Measurements from ENCODE around the gene NRP2.

NRP2 gene

DNA sequence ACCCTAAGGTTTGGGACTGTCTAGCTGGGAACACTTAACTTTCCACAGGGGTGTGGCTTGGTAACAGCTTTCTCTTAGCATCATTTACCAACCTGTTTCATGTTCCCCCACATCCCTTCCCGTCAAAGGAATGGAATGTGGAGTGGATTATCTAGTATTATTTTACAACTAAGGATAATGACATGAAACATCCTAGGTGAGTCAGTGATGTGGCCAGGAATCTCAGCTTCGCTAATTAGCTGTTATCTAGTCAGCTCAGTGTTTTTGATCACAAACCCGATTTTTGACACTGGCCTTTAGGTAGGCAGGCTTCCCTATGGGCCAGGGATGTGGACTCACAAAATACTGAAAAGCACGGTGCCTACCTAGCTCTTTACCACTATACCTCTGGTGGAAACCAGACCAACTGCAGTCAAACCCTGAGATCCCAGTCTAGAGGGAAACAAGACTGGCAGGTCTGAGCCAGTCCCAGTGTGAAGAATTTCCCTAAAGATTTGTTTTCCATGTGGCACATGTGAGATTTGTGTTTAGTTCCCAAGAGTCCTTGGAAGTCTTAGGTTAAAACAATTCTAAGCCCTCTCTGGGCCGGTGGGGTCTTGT is 2.8 kb upstream of the NRP2 start:
- in situ Hi-C loops (cut with MboI; ENCODE audit: low pct_unique_long_range_greater_than_20kb, low sequenced_read_pairs, unreplicated experiment), result no loop called here
- DNase-seq (ENCODE audit: low spot score), result no peak
- TF ChIP-seq CTCF (IDR thresholded peaks at IDR 0.05; ENCODE audit: extremely low read depth, insufficient read depth, missing control alignments), result peak; percentile 11

- in situ Hi-C loops (cut with MboI; ENCODE audit: low pct_unique_long_range_greater_than_20kb, low sequenced_read_pairs, unreplicated experiment), result no loop called here
- peak; percentile 62 for DNase-seq (ENCODE audit: low spot score)
- peak; percentile 72 for TF ChIP-seq CTCF (IDR thresholded peaks at IDR 0.05; ENCODE audit: extremely low read depth, insufficient read depth, missing control alignments)
Observed at GRCh38 chr2:205680067-205680466, 2.2 kb upstream of the NRP2 start.

DNA sequence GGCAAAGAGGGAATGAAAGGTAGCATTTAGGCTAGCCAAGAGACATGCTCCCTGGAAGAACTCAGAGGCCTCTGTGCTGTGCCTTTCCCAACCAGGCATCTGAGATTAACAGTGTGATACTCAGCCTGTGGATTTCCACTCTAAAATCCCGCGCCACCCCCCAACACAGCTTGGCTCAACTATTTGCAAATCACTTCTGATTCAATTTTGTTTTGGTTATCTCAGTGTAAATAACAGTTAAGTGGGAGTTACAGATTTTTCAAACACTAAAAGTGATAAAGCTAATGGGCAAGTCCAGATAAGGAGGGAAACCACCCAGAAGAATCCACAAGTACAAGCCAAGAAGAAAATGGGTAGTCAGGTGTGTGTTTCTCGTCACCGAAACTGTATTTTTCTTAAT is 1.4 kb upstream of the NRP2 start:
- no peak for DNase-seq (ENCODE audit: low spot score)
- TF ChIP-seq CTCF (IDR thresholded peaks at IDR 0.05; ENCODE audit: extremely low read depth, insufficient read depth, missing control alignments), result no peak
- in situ Hi-C loops (cut with MboI; ENCODE audit: low pct_unique_long_range_greater_than_20kb, low sequenced_read_pairs, unreplicated experiment), result no loop called here

GRCh38 chr2:205681401-205682238 is 681 bp upstream of the NRP2 start:
- in situ Hi-C loops (cut with MboI; ENCODE audit: low pct_unique_long_range_greater_than_20kb, low sequenced_read_pairs, unreplicated experiment), result no loop called here
- DNase-seq (ENCODE audit: low spot score), result peak; percentile 54
- TF ChIP-seq CTCF (IDR thresholded peaks at IDR 0.05; ENCODE audit: extremely low read depth, insufficient read depth, missing control alignments), result no peak

DNA sequence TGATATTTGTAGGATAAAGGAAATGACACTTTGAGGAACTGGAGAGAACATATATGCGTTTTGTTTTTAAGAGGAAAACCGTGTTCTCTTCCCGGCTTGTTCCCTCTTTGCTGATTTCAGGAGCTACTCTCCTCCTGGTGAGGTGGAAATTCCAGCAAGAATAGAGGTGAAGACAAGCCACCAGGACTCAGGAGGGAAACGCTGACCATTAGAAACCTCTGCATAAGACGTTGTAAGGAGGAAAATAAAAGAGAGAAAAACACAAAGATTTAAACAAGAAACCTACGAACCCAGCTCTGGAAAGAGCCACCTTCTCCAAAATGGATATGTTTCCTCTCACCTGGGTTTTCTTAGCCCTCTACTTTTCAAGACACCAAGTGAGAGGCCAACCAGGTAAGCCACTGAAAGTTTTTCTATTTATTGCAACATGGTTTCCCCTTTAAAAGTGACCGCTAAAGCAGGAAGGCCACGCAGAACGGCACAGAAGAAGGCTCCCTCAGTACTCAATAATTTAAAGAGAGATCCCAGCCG is 735 bp downstream of the NRP2 start:
- TF ChIP-seq CTCF (IDR thresholded peaks at IDR 0.05; ENCODE audit: extremely low read depth, insufficient read depth, missing control alignments), result no peak
- in situ Hi-C loops (cut with MboI; ENCODE audit: low pct_unique_long_range_greater_than_20kb, low sequenced_read_pairs, unreplicated experiment), result no loop called here
- no peak for DNase-seq (ENCODE audit: low spot score)

GRCh38 chr2:205683502-205684367 is 1.4 kb downstream of the NRP2 start:
- no peak for TF ChIP-seq CTCF (IDR thresholded peaks at IDR 0.05; ENCODE audit: extremely low read depth, insufficient read depth, missing control alignments)
- no peak for DNase-seq (ENCODE audit: low spot score)
- in situ Hi-C loops (cut with MboI; ENCODE audit: low pct_unique_long_range_greater_than_20kb, low sequenced_read_pairs, unreplicated experiment), result no loop called here

Data from GM13977 (cell line).